PC-9 (cell line): ENCODE results near the gene CAPN5. TPM values are rescaled to one million over a fixed set of nuclear protein-coding genes. Genes with fewer than 3 reads are reported as not detected.

Experiments used
- BruUV-seq: library from RNA; stranded (reverse); fragments of 400-500 nt; replicated peaks from 2 replicates; lab custom pipeline; 2021; lab: Mats Ljungman, UMichigan
- CTCF ChIA-PET: fragments of 300-600 bp; sonication (Branson Sonifier 250); formaldehyde crosslinking; loops from one replicate; lab custom pipeline; 2022; ENCODE audit warnings: antibody characterized with exemption; lab: Charles Lee
- POLR2A ChIA-PET: fragments of 300-600 bp; sonication (Branson Sonifier 250); formaldehyde crosslinking; loops from one replicate; lab custom pipeline; 2022; ENCODE audit warnings: antibody characterized with exemption; ENCODE audit not compliant: unreplicated experiment; lab: Charles Lee
- DNase-seq, 2 experiments: peaks; one replicate each; pipeline versions ENCODE4 v3.0.0 to v3.0.0-alpha.2; 2015 to 2022; ENCODE audit warnings: mixed read lengths in 1 of 2
- H2AFZ ChIP-seq: fragments of 200-600 bp; sonication (generic); 2 replicates; pipeline ENCODE4 v1.8.1; 2017; ENCODE audit warnings: antibody characterized with exemption
- H3F3A ChIP-seq: fragments of 200-600 bp; sonication (generic); 2 replicates; pipeline ENCODE4 v1.8.1; 2017; ENCODE audit warnings: antibody characterized with exemption, mild to moderate bottlenecking, low read depth; ENCODE audit not compliant: insufficient read depth
- H3K27ac ChIP-seq: fragments of 200-600 bp; sonication (generic); 2 replicates; pipeline ENCODE4 v1.6.1; 2016; ENCODE audit warnings: mixed run types
- H3K27me3 ChIP-seq: fragments of 200-600 bp; sonication (generic); 2 replicates; pipeline ENCODE4 v1.6.1; 2016; ENCODE audit warnings: low read depth, mixed run types; ENCODE audit not compliant: insufficient read depth
- H3K36me3 ChIP-seq: fragments of 200-600 bp; sonication (generic); 2 replicates; pipeline ENCODE4 v1.6.1; 2016; ENCODE audit warnings: low read depth, mixed run types
- H3K4me1 ChIP-seq: fragments of 200-600 bp; sonication (generic); replicated peaks from 2 replicates; pipeline ENCODE4 v1.6.1; 2016; ENCODE audit warnings: mixed run types; ENCODE audit not compliant: insufficient read depth
- H3K4me2 ChIP-seq: fragments of 200-600 bp; sonication (generic); 2 replicates; pipeline ENCODE4 v1.6.1; 2017; ENCODE audit warnings: mixed run types
- H3K4me3 ChIP-seq: fragments of 200-600 bp; sonication (generic); 2 replicates; pipeline ENCODE4 v1.6.1; 2016; ENCODE audit warnings: mixed run types
- H3K79me2 ChIP-seq: fragments of 200-600 bp; sonication (generic); 2 replicates; pipeline ENCODE4 v1.6.1; 2017; ENCODE audit warnings: low read depth, mixed run types
- H3K9me2 ChIP-seq: fragments of 200-600 bp; sonication (generic); 2 replicates; pipeline ENCODE4 v1.8.1; 2017; ENCODE audit warnings: mild to moderate bottlenecking; ENCODE audit not compliant: insufficient read depth
- H3K9me3 ChIP-seq: fragments of 200-600 bp; sonication (generic); 2 replicates; pipeline ENCODE4 v1.8.1; 2016; ENCODE audit warnings: low read depth; ENCODE audit not compliant: insufficient read depth
- H4K20me1 ChIP-seq: fragments of 200-600 bp; sonication (generic); 2 replicates; pipeline ENCODE4 v1.8.1; 2017; ENCODE audit not compliant: insufficient read depth
- EZH2 ChIP-seq: fragments of 200-600 bp; sonication (generic); IDR thresholded peaks from 2 replicates; pipeline ENCODE4 v1.8.0; 2017; ENCODE audit warnings: antibody characterized with exemption, low read depth
- intact Hi-C: fragments of 100-400 bp; cut with micrococcal nuclease; formaldehyde crosslinking; loops from one replicate; pipeline ENCODE4 v1.10.0; 2022; ENCODE audit not compliant: unreplicated experiment
- total RNA-seq: library from RNA; stranded (reverse); gene quantifications from 2 replicates; pipeline ENCODE4 v1.2.3, GENCODE V29; 2021
- TF ChIP-seq, protein P1 (sequence below): fragments of 200-600 bp; sonication (generic); conservative IDR thresholded peaks from 2 replicates; pipeline ENCODE4 v1.6.1; 2017; ENCODE audit warnings: mixed run types, antibody characterized with exemption, mild to moderate bottlenecking, moderate library complexity

CAPN5 gene
- total RNA-seq, 1 experiment from 2014 or later, result 9.9 TPM

DNA sequence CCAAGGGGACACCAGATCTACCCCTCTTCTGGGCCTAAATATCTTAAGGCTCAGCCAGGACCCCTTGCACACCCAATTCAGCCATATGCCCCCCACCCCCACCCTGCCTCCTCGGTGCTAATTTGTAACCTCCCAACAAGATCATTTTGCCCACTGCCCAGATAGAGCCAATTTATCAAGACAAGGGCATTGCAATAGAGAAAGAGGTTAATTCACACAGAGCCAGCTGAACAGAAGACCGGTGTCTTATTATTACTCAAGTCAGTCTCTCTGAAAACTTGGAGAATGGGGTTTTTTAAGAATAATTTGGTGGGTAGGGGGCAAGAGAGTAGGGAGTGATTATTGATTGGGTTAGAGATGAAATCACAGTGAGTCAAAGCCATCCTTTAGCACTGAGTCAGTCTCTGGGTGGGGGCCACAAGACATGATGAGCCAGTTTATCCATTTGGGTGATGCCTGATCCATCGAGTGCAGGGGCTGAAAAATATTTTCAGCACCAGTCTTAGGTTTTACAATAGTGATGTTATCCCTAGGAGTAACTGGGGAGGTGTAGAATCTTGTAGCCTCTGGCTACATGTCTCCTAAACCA lies 9.9 kb upstream of the CAPN5 start:
- CTCF ChIA-PET, result no interaction called here
- BruUV-seq, result no TSS peak

DNA sequence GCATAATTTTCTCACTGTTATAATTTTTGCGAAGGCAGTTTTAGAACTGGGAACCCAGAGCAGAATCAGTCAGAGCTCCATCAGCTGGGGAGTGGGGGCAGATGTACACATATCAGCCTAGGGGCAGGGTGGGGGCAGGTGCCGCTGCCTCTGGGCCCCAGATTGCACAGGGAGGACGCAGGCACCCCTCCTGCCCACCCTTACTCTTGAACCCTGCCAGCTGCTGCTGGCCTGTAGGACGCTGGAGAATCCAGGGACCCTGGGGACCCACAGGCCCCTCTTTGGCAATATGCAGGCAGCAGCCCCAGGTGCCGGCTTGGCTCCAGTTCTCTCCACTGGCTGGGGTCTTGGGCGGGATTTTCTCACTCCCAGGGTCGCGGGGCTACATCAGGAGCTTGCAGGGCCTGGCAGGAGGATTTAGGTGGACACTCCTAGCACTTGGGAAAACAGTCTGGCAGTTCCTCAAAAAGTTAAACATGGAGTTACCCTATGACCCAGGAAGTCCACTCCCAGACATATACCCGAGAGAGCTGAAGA lies 8.8 kb upstream of the CAPN5 start:
- Histone ChIP-seq H3K4me2 (no peak overlapping the region), H2AFZ (no peak overlapping the region), H3K27ac (no peak overlapping the region), H4K20me1 (no peaks in the 10 kb centered on the region), H3K36me3 (no peaks in the 10 kb centered on the region), H3K4me1 (no peaks in the 10 kb centered on the region), H3K27me3 (0 out of 2 replicates have a peak, but pooled peaks cover 11% of the 10 kb centered on the region), H3K79me2 (no peaks in the 10 kb centered on the region), H3K9me2 (no peaks in the 10 kb centered on the region), H3F3A (no peaks in the 10 kb centered on the region), H3K9me3 (peaks cover 19% of the 10 kb centered on the region; the same call in 1 of the 2 replicates), H3K4me3 (no peak overlapping the region)
- no TSS peak for BruUV-seq
- no peak for TF ChIP-seq EZH2
- TF ChIP-seq, protein P1, sequence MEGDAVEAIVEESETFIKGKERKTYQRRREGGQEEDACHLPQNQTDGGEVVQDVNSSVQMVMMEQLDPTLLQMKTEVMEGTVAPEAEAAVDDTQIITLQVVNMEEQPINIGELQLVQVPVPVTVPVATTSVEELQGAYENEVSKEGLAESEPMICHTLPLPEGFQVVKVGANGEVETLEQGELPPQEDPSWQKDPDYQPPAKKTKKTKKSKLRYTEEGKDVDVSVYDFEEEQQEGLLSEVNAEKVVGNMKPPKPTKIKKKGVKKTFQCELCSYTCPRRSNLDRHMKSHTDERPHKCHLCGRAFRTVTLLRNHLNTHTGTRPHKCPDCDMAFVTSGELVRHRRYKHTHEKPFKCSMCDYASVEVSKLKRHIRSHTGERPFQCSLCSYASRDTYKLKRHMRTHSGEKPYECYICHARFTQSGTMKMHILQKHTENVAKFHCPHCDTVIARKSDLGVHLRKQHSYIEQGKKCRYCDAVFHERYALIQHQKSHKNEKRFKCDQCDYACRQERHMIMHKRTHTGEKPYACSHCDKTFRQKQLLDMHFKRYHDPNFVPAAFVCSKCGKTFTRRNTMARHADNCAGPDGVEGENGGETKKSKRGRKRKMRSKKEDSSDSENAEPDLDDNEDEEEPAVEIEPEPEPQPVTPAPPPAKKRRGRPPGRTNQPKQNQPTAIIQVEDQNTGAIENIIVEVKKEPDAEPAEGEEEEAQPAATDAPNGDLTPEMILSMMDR, result no peak
- ChIA-PET POLR2A (no interaction called here), CTCF (interaction anchor here (0.6 kb wide), 1 partner anchor 32 kb away, joined by 3 read pairs; no protein-coding TSS in a partner anchor)
- intact Hi-C loops, result no loop called here
- no peak for DNase-seq

More for the DNA sequence above, 9.9 kb upstream of the CAPN5 start:
- Histone ChIP-seq H4K20me1 (no peaks in the 10 kb centered on the region), H3K36me3 (no peaks in the 10 kb centered on the region), H3F3A (no peaks in the 10 kb centered on the region), H3K27me3 (0 out of 2 replicates have a peak, but pooled peaks cover 11% of the 10 kb centered on the region), H3K4me2 (no peak overlapping the region), H3K79me2 (no peaks in the 10 kb centered on the region), H2AFZ (no peak overlapping the region), H3K27ac (no peak overlapping the region), H3K9me2 (no peaks in the 10 kb centered on the region), H3K9me3 (peaks cover 19% of the 10 kb centered on the region; the same call in 1 of the 2 replicates), H3K4me3 (no peak overlapping the region), H3K4me1 (no peaks in the 10 kb centered on the region)
- intact Hi-C loops, result no loop called here
- no peak for DNase-seq
- POLR2A ChIA-PET, result interaction anchor here (0.7 kb wide), 1 partner anchor 180 kb away, joined by 3 read pairs; no protein-coding TSS in a partner anchor
- TF ChIP-seq, protein P1, result no peak
- TF ChIP-seq EZH2, result no peak

DNA sequence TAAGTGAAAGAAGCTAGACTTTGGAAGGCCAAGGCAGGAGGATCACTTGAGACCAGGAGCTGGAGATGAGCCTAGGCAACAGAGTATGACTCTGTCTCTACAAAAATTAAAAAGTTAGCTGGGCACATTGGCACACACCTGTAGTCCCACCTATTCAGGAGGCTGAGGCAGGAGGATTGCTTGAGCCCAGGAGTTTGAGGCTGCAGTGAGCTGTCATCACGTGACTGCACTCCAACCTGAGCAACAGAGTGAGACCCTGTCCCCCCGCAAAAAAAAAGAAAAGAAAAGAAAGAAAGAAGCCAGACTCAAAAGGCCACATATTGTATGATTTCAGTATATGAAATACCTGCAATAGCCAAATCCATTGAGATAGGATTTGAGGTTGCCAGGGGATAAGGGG lies 7.9 kb upstream of the CAPN5 start:
- Histone ChIP-seq H3K9me3 (peaks cover 19% of the 10 kb centered on the region; the same call in 1 of the 2 replicates), H3F3A (no peaks in the 10 kb centered on the region), H3K4me3 (no peak overlapping the region), H3K79me2 (no peaks in the 10 kb centered on the region), H3K4me1 (no peaks in the 10 kb centered on the region), H3K27me3 (0 out of 2 replicates have a peak, but pooled peaks cover 6% of the 10 kb centered on the region), H2AFZ (no peak overlapping the region), H3K27ac (no peak overlapping the region), H3K9me2 (no peaks in the 10 kb centered on the region), H3K36me3 (no peaks in the 10 kb centered on the region), H3K4me2 (no peak overlapping the region), H4K20me1 (no peaks in the 10 kb centered on the region)
- intact Hi-C loops, result no loop called here
- POLR2A ChIA-PET, result no interaction called here
- CTCF ChIA-PET, result interaction anchor here (0.6 kb wide), 1 partner anchor 31 kb away, joined by 3 read pairs; no protein-coding TSS in a partner anchor
- no peak for TF ChIP-seq EZH2
- TF ChIP-seq, protein P1, result no peak
- no TSS peak for BruUV-seq
- no peak for DNase-seq
